ENCODE data around the gene SH3PXD2A. TPM values are rescaled to one million over a fixed set of nuclear protein-coding genes. Genes with fewer than 3 reads are reported as not detected.

The SH3PXD2A gene
- total and polyA plus RNA-seq, 2 experiments from 2014 or later: 1.8 to 5.0 TPM

DNA sequence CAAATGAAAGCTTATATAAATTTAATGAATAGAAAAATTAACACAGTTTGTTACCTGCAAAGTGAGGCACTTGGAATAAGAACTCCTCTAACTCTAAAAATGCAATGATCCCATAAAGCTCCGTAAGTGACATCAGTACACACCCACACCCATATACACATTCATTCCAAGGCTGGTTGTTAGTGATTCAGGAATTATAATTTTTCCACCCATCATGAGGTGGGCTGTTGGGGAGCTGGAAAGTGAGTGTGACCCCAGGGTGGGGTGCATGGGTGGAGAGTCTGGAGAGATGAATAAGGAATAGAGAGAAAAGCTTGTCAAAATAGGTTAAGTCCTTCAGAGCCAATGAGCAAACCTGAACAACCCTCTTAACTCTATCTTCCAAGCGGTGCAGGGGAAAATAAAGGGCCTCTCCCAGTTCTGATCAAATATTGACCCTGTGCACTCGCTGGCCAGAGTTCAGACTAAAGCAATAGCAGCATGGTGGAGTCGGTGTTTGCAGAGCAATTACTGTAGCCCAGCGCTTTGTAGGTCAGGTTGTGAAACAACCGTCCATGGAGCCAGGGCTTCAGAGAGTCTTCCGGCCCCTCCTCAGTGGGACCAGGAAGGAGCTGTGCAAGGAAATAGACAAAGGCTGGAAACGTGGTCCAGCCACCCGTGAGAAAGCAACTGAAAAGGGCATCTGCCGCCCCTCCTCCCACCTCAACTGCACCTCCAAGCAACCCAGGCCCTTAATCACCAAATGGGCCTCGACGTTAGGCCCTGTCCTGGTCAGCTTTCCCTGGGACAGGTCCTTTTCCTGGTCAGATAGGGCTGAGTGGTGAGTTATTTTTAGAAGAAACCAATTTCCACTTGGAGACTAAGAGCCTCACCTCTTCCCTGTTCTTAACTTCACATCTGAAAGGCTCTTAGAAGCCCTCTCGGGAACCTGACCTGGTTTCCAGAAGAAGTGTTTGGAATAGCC lies 61.2 kb downstream of the SH3PXD2A start:
- no peaks in the 10 kb centered on the region for H3K36me3 ChIP-seq (ENCODE audit: insufficient read depth)
- peaks cover 4% of the 10 kb centered on the region for H3K27me3 Mint-ChIP-seq (ENCODE audit: insufficient read depth, low read depth, poor library complexity)
- no peaks in the 10 kb centered on the region for H3F3A ChIP-seq (replicated peaks; ENCODE audit: low read depth)
- H2AFZ ChIP-seq: no peak overlapping the region
- ATAC-seq (no peak), DNase-seq (ENCODE audit: low spot score) (no peak)
- no peaks in the 10 kb centered on the region for H3K79me2 ChIP-seq (replicated peaks; ENCODE audit: insufficient read depth)
- no peak overlapping the region for H3K4me3 ChIP-seq
- H3K9me3 Mint-ChIP-seq: no peaks in the 10 kb centered on the region
- H3K27ac Mint-ChIP-seq: no peak overlapping the region
- H3K36me3 Mint-ChIP-seq (ENCODE audit: low read depth): no peaks in the 10 kb centered on the region
- TF ChIP-seq JUNB (IDR thresholded peaks at IDR 0.05; ENCODE audit: unreplicated experiment) (no peak), ZNF114 (CRISPR knock-in tag; IDR thresholded peaks at IDR 0.05) (no peak), ZNF331 (CRISPR knock-in tag; IDR thresholded peaks at IDR 0.05; ENCODE audit: low read depth) (no peak), ETS1 (IDR thresholded peaks at IDR 0.05) (no peak), CREB1 (CRISPR knock-in tag; IDR thresholded peaks at IDR 0.05; ENCODE audit: low read depth) (no peak), EZH2phosphoT487 (IDR thresholded peaks at IDR 0.05; ENCODE audit: unreplicated experiment) (no peak), REST (IDR thresholded peaks at IDR 0.05; ENCODE audit: unreplicated experiment) (no peak), EZH2 (IDR thresholded peaks at IDR 0.05; ENCODE audit: low read depth, unreplicated experiment) (no peak), POLR2AphosphoS5 (IDR thresholded peaks at IDR 0.05; ENCODE audit: low read depth) (no peak), STAT1 (IDR thresholded peaks at IDR 0.05; ENCODE audit: unreplicated experiment) (no peak), NANOG (IDR thresholded peaks at IDR 0.05; ENCODE audit: borderline replicate concordance) (no peak), CTCF (conservative IDR thresholded peaks at IDR 0.05; ENCODE audit: low read depth in 2 of 2) (no peak)
- TF ChIP-seq, protein P1, sequence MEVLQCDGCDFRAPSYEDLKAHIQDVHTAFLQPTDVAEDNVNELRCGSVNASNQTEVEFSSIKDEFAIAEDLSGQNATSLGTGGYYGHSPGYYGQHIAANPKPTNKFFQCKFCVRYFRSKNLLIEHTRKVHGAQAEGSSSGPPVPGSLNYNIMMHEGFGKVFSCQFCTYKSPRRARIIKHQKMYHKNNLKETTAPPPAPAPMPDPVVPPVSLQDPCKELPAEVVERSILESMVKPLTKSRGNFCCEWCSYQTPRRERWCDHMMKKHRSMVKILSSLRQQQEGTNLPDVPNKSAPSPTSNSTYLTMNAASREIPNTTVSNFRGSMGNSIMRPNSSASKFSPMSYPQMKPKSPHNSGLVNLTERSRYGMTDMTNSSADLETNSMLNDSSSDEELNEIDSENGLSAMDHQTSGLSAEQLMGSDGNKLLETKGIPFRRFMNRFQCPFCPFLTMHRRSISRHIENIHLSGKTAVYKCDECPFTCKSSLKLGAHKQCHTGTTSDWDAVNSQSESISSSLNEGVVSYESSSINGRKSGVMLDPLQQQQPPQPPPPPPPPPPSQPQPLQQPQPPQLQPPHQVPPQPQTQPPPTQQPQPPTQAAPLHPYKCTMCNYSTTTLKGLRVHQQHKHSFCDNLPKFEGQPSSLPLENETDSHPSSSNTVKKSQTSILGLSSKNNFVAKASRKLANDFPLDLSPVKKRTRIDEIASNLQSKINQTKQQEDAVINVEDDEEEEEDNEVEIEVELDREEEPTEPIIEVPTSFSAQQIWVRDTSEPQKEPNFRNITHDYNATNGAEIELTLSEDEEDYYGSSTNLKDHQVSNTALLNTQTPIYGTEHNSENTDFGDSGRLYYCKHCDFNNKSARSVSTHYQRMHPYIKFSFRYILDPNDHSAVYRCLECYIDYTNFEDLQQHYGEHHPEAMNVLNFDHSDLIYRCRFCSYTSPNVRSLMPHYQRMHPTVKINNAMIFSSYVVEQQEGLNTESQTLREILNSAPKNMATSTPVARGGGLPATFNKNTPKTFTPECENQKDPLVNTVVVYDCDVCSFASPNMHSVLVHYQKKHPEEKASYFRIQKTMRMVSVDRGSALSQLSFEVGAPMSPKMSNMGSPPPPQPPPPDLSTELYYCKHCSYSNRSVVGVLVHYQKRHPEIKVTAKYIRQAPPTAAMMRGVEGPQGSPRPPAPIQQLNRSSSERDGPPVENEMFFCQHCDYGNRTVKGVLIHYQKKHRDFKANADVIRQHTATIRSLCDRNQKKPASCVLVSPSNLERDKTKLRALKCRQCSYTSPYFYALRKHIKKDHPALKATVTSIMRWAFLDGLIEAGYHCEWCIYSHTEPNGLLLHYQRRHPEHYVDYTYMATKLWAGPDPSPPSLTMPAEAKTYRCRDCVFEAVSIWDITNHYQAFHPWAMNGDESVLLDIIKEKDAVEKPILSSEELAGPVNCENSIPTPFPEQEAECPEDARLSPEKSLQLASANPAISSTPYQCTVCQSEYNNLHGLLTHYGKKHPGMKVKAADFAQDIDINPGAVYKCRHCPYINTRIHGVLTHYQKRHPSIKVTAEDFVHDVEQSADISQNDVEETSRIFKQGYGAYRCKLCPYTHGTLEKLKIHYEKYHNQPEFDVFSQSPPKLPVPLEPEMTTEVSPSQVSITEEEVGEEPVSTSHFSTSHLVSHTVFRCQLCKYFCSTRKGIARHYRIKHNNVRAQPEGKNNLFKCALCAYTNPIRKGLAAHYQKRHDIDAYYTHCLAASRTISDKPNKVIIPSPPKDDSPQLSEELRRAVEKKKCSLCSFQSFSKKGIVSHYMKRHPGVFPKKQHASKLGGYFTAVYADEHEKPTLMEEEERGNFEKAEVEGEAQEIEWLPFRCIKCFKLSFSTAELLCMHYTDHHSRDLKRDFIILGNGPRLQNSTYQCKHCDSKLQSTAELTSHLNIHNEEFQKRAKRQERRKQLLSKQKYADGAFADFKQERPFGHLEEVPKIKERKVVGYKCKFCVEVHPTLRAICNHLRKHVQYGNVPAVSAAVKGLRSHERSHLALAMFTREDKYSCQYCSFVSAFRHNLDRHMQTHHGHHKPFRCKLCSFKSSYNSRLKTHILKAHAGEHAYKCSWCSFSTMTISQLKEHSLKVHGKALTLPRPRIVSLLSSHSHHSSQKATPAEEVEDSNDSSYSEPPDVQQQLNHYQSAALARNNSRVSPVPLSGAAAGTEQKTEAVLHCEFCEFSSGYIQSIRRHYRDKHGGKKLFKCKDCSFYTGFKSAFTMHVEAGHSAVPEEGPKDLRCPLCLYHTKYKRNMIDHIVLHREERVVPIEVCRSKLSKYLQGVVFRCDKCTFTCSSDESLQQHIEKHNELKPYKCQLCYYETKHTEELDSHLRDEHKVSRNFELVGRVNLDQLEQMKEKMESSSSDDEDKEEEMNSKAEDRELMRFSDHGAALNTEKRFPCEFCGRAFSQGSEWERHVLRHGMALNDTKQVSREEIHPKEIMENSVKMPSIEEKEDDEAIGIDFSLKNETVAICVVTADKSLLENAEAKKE (CRISPR knock-in tag; IDR thresholded peaks at IDR 0.05): no peak
- H3K4me1 Mint-ChIP-seq: no peaks in the 10 kb centered on the region; the same call in 2 of the 3 replicates
- H4K20me1 ChIP-seq (replicated peaks; ENCODE audit: insufficient read depth): no peaks in the 10 kb centered on the region
- H3K27ac ChIP-seq (ENCODE audit: low read depth): no peak overlapping the region
- H3K4me2 ChIP-seq: no peak overlapping the region
- no peak overlapping the region for H3K4me3 Mint-ChIP-seq
- no peaks in the 10 kb centered on the region for H3K9me2 ChIP-seq (ENCODE audit: insufficient read depth)
- H3K27me3 ChIP-seq (ENCODE audit: insufficient read depth): no peaks in the 10 kb centered on the region
- H3K4me1 ChIP-seq (ENCODE audit: insufficient read depth): no peaks in the 10 kb centered on the region
